ENCODE measurements around the gene ING4.

ING4 gene

DNA sequence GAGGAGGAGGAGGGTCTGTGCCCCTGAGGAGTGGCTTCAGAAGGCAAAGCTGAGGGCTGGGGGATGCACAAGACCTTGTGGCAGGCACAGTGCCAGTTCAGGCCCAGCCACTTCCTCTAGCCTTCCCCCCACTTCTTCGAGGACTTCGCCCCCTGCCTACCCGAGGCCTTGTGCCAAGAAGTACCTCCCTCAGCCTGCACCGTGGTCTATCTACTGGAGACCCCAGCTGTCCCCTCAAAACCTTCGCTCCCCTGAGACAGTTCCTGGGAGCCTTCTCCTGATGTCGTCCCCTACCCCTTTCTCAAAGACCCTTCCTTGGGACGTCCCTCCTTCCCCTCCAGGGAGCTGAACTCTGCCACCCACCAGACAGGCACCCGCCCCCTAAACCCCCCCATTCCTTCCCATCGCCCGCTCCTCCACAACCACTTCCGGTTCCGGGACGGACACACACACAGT, 25.7 kb upstream of the ING4 start:
- DNase-seq (ENCODE audit: low read depth) = peak; percentile 10

- DNase-seq (ENCODE audit: low read depth) = no peak
Measured at GRCh38 chr12:6685814-6686213, 22.9 kb upstream of the ING4 start.

GRCh38 chr12:6684609-6685008, 21.7 kb upstream of the ING4 start:
- peak; percentile 25 for DNase-seq (ENCODE audit: low read depth)

DNA sequence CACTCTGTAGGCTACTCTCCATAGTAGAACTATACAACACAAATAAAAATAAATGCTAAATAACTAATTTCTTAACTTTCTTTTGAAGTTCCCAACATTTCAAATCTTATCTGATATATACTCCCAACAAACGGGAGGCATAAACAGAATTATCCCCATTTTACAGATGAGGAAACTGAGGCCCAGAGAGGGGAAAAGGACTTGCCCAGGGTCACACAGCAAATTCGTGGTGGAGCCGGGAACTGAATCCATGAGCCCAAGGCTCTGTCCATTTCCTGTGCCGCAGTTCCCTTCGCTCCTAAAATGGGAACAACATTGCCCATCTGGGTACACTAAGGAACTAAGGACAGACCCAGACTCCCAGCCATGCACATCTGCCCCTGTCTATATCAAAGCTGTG, 14.0 kb upstream of the ING4 start:
- DNase-seq (ENCODE audit: low read depth) = no peak

- DNase-seq (ENCODE audit: low read depth) = no peak
Measured at GRCh38 chr12:6672143-6672542, 9.2 kb upstream of the ING4 start.

DNA sequence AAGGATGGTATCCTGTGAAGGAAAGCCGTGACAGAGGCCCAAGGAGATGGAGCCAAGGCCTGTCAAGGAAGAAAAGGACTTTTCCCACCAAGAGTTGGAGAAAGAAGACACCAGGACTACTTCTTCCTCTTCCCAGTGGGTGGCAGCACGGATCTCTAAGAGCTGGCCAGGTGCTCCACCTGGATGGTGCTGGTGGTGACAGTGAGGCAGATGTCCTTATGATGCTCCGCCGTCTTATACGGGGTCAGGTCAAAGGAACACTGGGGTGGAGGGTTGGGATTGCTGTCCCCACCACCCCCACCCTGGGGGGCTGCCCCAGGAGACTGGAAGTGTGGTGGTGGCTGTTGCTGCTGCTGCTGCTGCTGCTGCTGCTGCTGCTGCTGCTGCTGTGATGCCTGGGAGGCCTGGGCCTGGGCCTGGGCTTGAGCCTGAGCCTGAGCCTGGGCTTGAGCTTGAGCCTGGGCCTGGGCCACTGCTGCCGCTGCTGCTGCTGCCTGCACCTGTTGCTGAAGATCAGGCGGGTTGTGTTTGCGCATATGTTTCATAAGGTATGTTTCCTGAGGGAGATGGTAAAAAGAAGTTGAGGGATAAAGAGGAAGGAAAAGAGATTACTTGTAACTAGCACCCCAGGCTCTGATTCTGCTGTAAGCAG, 4.8 kb upstream of the ING4 start:
- DNase-seq (ENCODE audit: low read depth) = no peak

DNA sequence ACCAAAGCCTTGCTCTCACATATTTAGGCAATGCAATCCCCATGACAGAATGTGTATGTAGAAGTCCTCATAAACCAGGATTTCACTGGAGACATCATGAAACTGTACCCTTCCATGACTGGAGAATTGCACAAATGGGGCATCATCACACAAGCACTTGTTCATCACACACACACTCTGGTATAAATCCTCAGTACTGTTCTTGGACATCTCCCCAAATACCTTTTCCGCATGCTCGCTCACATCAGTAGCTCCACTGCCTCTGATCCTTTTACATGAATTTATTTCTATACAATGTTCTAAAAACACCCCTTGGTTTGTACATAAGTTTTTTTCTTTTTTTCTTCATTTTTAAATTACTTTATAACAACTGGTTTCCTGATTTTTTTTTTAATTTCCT, 3.3 kb upstream of the ING4 start:
- no peak for DNase-seq (ENCODE audit: low read depth)

GRCh38 chr12:6664902-6665301, 2.0 kb upstream of the ING4 start:
- DNase-seq (ENCODE audit: low read depth) = no peak

GRCh38 chr12:6662602-6662905, 365 bp downstream of the ING4 start:
- DNase-seq (ENCODE audit: low read depth) = no peak

GRCh38 chr12:6653987-6654386, 8.9 kb downstream of the ING4 start:
- DNase-seq (ENCODE audit: low read depth) = no peak

- DNase-seq (ENCODE audit: low read depth) = no peak
Measured at GRCh38 chr12:6653342-6653741, 9.6 kb downstream of the ING4 start.

DNA sequence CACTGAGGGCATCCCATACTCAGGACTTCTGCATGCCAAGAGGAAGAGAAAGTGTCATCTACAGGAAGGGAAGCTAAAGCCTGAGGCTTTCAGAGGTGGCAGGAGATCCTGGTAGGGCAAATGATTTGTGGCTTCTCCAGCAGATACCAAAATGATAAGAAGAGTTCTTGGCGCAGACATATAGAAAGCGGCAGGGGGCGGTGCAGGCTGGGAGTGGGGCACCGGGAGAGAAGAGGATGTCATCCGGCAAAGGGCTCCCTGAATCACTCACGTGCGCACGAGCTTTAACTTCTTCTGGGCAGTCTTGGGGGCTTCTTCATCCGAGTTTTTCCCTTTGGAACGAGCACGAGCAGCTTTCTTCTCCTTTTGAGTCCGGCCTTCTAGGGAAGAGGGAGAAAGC, 10.5 kb downstream of the ING4 start:
- no peak for DNase-seq (ENCODE audit: low read depth)

- DNase-seq (ENCODE audit: low read depth) = no peak
Measured at GRCh38 chr12:6650832-6651231, 12.1 kb downstream of the ING4 start.

DNA sequence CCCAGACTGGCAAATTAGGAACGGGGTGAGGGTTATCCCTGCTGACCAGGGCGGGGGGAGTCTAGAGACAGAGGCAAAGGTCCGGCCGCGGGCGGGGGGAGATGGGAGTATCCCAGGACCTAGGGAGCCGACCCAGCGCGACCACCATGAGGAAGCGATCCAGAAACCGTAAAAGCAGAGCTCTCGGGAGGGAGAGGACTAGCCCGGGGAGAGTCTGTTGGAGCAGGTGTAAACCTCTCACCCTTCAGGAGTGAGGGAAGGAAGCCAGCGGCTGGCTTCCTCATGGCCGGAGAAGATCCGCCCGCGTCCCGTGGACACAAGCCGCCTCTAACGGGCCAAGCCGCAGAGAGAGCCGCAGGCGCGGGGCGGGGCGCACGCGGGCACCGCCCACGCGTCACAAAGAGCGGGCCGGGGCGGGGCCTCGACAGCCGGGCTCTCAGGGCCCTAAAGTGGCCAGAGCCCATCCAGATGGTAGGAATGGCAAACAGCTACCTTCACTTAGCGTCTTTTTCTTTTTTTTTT, 15.8 kb downstream of the ING4 start, which contains the start of gene ACRBP:
Gene ACRBP (minus strand): TSS at position 350 of the 522 bp plus-strand sequence. CDS start 66 bp downstream, at position 284.
- no peak for DNase-seq (ENCODE audit: low read depth)

GRCh38 chr12:6646276-6647082, 16.4 kb downstream of the ING4 start:
- no peak for DNase-seq (ENCODE audit: low read depth)

GRCh38 chr12:6644903-6645302, 18.0 kb downstream of the ING4 start:
- DNase-seq (ENCODE audit: low read depth) = no peak

DNA sequence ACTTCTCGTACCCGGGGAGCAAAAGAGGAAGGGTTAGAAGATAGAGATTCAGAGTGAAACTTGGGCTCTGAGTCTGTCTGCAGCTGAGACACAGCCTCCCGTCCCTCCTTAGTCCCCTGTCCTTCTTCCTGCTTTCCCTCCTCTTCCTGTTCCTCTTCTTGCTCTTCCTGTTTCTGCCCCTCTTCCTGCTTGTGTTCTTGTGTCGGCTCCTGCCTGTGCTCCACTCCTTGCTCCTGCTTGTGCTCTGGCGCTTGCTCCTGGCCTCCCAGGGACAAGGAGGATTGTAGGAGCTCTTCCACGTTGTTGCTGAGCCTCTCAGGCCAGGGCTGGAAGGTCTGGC, 18.7 kb downstream of the ING4 start:
- DNase-seq (ENCODE audit: low read depth) = no peak

DNA sequence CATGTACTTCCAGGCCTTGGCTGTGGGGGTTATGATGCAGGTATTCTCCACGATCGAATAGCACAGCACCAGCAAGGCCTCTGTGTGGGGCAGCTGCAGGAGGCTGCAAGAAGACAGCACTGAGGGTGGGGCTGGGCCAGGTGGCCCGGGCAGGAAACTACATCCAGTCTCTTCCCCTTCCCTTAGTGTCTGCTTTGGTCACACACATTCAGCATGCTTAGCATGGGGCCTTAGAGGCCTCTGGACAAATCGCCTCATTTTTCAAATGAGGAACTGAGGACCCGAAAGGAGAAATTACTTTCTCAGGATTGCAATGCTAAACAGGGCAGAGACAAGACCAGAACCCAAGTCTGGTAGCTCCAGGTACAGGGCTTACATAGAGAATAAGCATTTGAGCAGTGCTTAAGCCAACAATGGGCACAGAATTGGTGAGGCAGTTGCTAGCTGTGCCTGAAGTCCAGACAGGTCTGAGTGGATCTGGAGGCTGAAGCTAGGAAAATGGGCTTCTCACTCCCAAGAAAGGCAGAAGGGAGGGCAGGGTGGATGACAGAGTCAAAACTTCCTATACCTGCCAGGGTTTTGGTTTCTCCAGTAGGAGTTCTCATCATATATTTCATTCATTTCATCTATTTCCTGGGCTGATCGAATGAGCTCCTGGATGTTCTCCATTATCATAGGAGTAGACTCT, 19.2 kb downstream of the ING4 start:
- DNase-seq (ENCODE audit: low read depth) = no peak

DNA sequence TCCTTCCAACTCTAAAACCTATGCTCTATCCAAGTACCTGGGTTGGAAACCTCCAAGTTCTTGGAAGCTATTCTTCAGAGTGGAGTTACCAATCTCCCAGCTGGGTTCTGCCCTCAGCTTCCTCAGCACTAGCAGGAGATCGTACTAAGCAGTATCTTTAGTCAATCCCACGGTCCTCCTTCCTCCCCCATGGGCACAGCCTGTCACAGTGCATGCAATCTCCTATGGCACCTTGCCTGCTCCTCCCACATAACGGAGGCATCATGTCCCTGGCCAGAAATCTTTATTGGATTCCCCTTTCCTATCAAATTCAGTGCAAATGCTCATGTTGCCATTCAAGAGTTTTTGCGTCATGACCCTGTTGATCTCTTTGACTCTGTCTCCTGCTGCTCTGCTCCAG, 21.8 kb downstream of the ING4 start:
- no peak for DNase-seq (ENCODE audit: low read depth)

DNA sequence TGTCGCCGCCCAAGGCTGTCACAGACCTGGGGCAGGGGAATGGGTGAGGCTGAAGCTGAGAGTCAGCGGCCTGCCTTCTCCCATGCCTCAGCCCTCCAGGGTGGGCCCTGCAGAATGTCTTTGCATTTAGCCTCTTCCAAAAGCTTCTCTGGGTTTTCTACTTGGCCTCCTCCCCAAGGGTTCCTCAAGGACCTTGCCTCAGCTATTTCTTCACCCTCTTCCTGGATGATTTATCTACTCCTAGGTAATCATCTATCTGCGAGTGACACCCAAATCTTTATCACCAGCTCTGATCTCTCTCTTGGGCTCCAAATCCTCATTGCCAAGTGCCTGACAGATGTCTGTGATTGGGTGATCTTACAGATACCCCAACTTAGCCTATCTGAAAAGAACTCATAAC, 22.4 kb downstream of the ING4 start:
- DNase-seq (ENCODE audit: low read depth) = no peak

DNA sequence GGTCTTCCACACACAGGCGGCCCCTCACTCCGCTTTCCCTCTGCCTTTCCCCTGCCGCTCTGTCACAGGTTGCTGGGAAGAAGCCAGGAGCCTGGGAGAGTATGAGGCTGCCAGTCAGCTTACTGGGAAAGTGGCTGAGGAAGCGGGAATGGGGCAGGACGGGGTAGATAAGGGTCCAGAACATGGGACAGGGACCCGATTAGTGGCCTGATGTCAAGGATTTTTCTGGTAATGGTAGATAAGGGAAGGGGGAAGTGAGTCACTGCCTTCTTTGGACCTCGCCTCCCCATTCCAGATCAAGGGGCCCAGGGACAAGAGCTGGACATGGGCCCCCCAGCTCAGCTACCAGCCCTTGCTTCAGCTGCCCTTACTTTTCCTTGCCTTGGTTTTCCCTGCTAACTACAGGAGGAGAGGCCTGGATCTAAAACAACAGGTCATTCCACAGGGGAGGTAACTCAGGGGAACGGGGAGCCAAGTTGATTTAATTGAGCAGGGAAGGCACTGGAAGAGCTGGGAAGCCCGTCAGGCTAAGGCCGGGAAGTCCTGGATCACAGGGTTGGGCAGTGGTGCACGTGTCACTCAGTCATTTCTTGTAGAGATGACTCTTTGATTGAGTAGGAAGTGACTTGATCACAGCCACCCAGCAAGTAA, 23.6 kb downstream of the ING4 start:
- no peak for DNase-seq (ENCODE audit: low read depth)

DNA sequence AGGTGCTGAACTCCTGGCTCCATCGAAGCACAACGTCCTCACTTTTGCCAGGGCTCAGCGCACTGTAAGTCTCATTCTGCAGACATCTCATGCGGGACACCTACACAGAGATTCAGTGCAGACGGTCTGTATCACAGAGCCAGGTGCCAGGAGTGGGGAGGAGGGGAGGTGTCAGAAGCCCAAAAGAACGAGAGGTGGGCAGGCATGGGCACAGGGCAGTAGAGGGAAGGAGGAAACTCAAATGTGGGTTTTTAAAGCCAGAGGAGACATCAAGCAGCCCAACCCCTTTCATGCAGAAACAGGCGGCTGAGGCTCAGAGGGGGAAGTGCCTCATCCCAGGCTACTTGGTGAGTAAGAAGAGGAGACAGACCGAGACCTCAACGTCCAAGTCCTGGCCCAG, 24.6 kb downstream of the ING4 start:
- no peak for DNase-seq (ENCODE audit: low read depth)
